ENCODE measurements around the gene CASQ2.

Gene CASQ2

GRCh38 chr1:115729756-115730155 lies 38.8 kb downstream of the CASQ2 start:
- DNase-seq (ENCODE audit: low read depth in 2 of 2, low spot score in 1 of 2) = no peak

- no peak for DNase-seq (ENCODE audit: low read depth in 2 of 2, low spot score in 1 of 2)
Measured at GRCh38 chr1:115728341-115728740, 40.2 kb downstream of the CASQ2 start.

GRCh38 chr1:115727706-115728249 lies 40.7 kb downstream of the CASQ2 start:
- DNase-seq (ENCODE audit: low read depth in 2 of 2, low spot score in 1 of 2) = no peak

- DNase-seq (ENCODE audit: low read depth in 2 of 2, low spot score in 1 of 2) = no peak
Measured at GRCh38 chr1:115726570-115726969, 41.9 kb downstream of the CASQ2 start.

GRCh38 chr1:115726161-115726560 lies 42.4 kb downstream of the CASQ2 start:
- DNase-seq (ENCODE audit: low read depth in 2 of 2, low spot score in 1 of 2) = no peak

GRCh38 chr1:115725600-115725999 lies 42.9 kb downstream of the CASQ2 start:
- DNase-seq (ENCODE audit: low read depth in 2 of 2, low spot score in 1 of 2) = no peak

- DNase-seq (ENCODE audit: low read depth in 2 of 2, low spot score in 1 of 2) = no peak
Measured at GRCh38 chr1:115723756-115724155, 44.8 kb downstream of the CASQ2 start.

GRCh38 chr1:115722221-115722620 lies 46.3 kb downstream of the CASQ2 start:
- no peak for DNase-seq (ENCODE audit: low read depth in 2 of 2, low spot score in 1 of 2)

GRCh38 chr1:115719285-115719684 lies 49.2 kb downstream of the CASQ2 start:
- no peak for DNase-seq (ENCODE audit: low read depth in 2 of 2, low spot score in 1 of 2)

GRCh38 chr1:115718011-115718754 lies 50.3 kb downstream of the CASQ2 start:
- DNase-seq (ENCODE audit: low read depth in 2 of 2, low spot score in 1 of 2) = no peak

- DNase-seq (ENCODE audit: low read depth in 2 of 2, low spot score in 1 of 2) = no peak
Measured at GRCh38 chr1:115717541-115717940, 51.0 kb downstream of the CASQ2 start.

- DNase-seq (ENCODE audit: low read depth in 2 of 2, low spot score in 1 of 2) = no peak
Measured at GRCh38 chr1:115714572-115715141, 53.9 kb downstream of the CASQ2 start.

GRCh38 chr1:115713906-115714305 lies 54.6 kb downstream of the CASQ2 start:
- DNase-seq (ENCODE audit: low read depth in 2 of 2, low spot score in 1 of 2) = no peak

GRCh38 chr1:115712911-115713609 lies 55.5 kb downstream of the CASQ2 start:
- no peak for DNase-seq (ENCODE audit: low read depth in 2 of 2, low spot score in 1 of 2)

GRCh38 chr1:115710859-115711624 lies 57.5 kb downstream of the CASQ2 start:
- no peak for DNase-seq (ENCODE audit: low read depth in 2 of 2, low spot score in 1 of 2)

GRCh38 chr1:115706587-115707425 lies 61.7 kb downstream of the CASQ2 start:
- no peak for DNase-seq (ENCODE audit: low read depth in 2 of 2, low spot score in 1 of 2)

GRCh38 chr1:115705963-115706362 lies 62.6 kb downstream of the CASQ2 start:
- DNase-seq (ENCODE audit: low read depth in 2 of 2, low spot score in 1 of 2) = no peak

GRCh38 chr1:115705085-115705951 lies 63.2 kb downstream of the CASQ2 start:
- DNase-seq (ENCODE audit: low read depth in 2 of 2, low spot score in 1 of 2) = no peak

- no peak for DNase-seq (ENCODE audit: low read depth in 2 of 2, low spot score in 1 of 2)
Measured at GRCh38 chr1:115702959-115703358, 65.6 kb downstream of the CASQ2 start.

Measured in stimulated activated CD8-positive, alpha-beta memory T cell treated with anti-CD3 and anti-CD28 coated beads, Interleukin-4, amount 100 ng/mL, for 1 hour (primary cell).